ENCODE measurements around the gene BEND3.

DNA sequence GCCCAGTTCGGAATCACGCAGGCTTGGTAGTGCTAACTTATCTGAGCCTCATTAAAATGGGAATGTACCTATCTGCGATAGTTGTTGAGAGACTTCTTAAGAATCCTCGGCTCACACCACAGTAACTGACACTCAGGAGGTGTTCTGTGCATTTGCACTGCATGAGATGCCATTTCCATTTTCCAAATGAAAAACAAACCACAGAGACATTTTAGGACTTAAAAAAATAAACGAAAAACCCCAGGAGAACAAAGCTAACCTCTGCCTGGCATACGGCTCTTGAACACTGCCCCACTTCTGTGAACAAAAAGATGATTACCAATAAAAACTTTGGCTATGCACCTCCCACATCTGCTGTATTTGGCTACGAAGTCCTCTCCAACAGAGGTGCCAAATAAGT lies 37.6 kb downstream of the BEND3 start:
- TF ChIP-seq EP300 (IDR thresholded peaks at IDR 0.05; ENCODE audit: borderline replicate concordance in 1 of 2, control insufficient read depth in 1 of 2, low read depth in 2 of 2, low read length in 2 of 2), result no peak
- no peak for TF ChIP-seq GABPA (IDR thresholded peaks at IDR 0.05; ENCODE audit: low read depth)

All from GM12878 (cell line).